B cell (primary cell): Measurements from ENCODE around the gene CTNNA2. TPM values are rescaled to one million over a fixed set of nuclear protein-coding genes. Genes with fewer than 3 reads are reported as not detected.

Source experiments
- ATAC-seq: fragments of 200-7000 bp; cut with Tn5 transposase; one replicate; pipeline ENCODE4 v1.10.0; 2021; ENCODE audit warnings: low read depth, mild to moderate bottlenecking, moderate number of reproducible peaks, moderate library complexity
- CTCF ChIA-PET: fragments of 350-600 bp; sonication (Branson Sonifier 250); formaldehyde crosslinking; loops from one replicate; lab custom pipeline; 2021; ENCODE audit warnings: antibody characterized with exemption, inconsistent platforms; lab: Charles Lee
- POLR2A ChIA-PET: fragments of 350-600 bp; sonication (Branson Sonifier 250); formaldehyde crosslinking; loops from one replicate; lab custom pipeline; 2021; ENCODE audit warnings: antibody characterized with exemption; lab: Charles Lee
- DNase-seq: peaks from one replicate; pipeline ENCODE4 v3.0.0; 2013
- H2AFZ ChIP-seq: 2 replicates; pipeline ENCODE4 v1.6.1; 2012; ENCODE audit warnings: mild to moderate bottlenecking, low read depth, low read length; ENCODE audit not compliant: insufficient read depth, poor library complexity, severe bottlenecking
- H3K27ac ChIP-seq, 2 donors: 1 replicate in 1 of 2; 2 replicates in 1 of 2; pipeline ENCODE4 v1.5.1; 2012 to 2013; ENCODE audit warnings: low read length in 2 of 2, mild to moderate bottlenecking in 2 of 2, moderate library complexity in 1 of 2
- H3K27me3 ChIP-seq, 4 experiments: fragments of 200-600 bp in 1 of 4; sonication (generic) in 1 of 4; replicated peaks in 1 of 4; 1 replicate in 2 of 4; 2 replicates in 2 of 4; pipeline versions ENCODE4 v1.6.1 to v1.7.0; 2013 to 2016; ENCODE audit warnings: low read length in 3 of 4, mild to moderate bottlenecking in 2 of 4, mixed read lengths in 1 of 4, moderate library complexity in 1 of 4; ENCODE audit not compliant: insufficient read depth in 4 of 4, control insufficient read depth in 3 of 4; ENCODE audit errors: control extremely low read depth in 1 of 4
- H3K36me3 ChIP-seq, 2 experiments: replicated peaks in 1 of 2; 1 replicate in 1 of 2; 2 replicates in 1 of 2; pipeline versions ENCODE4 v1.6.1 to v1.7.1; 2013; ENCODE audit warnings: low read length in 1 of 2; ENCODE audit not compliant: insufficient read depth in 2 of 2, control insufficient read depth in 1 of 2; ENCODE audit errors: control extremely low read depth in 1 of 2, extremely low read depth in 1 of 2
- H3K4me1 ChIP-seq, 2 donors: fragments of 200-600 bp in 1 of 2; sonication (generic) in 1 of 2; 1 replicate in 1 of 2; 2 replicates in 1 of 2; pipeline versions ENCODE4 v1.5.1 to v1.6.1; 2013 to 2017; ENCODE audit warnings: low read length in 2 of 2; ENCODE audit not compliant: control insufficient read depth in 2 of 2, insufficient read depth in 2 of 2
- H3K4me2 ChIP-seq: replicated peaks from 2 replicates; pipeline ENCODE3; 2012; ENCODE audit warnings: mild to moderate bottlenecking, low read depth, low read length; ENCODE audit not compliant: poor library complexity, severe bottlenecking
- H3K4me3 ChIP-seq, 5 experiments: fragments of 200-600 bp in 1 of 5; sonication (generic) in 1 of 5; 1 replicate in 3 of 5; 2 replicates in 2 of 5; pipeline versions ENCODE4 v1.5.1 to v1.7.0; 2011 to 2016; ENCODE audit warnings: low read length in 4 of 5, mild to moderate bottlenecking in 4 of 5, low read depth in 2 of 5, control low read depth in 1 of 5, moderate library complexity in 1 of 5; ENCODE audit not compliant: insufficient read depth in 1 of 5; ENCODE audit errors: control extremely low read depth in 1 of 5, extremely low read depth in 1 of 5
- H3K79me2 ChIP-seq: fragments of 200-600 bp; sonication (generic); one replicate; pipeline ENCODE4 v1.6.0; 2016; ENCODE audit warnings: low read length; ENCODE audit not compliant: control insufficient read depth, insufficient read depth
- H3K9ac ChIP-seq: fragments of 200-600 bp; sonication (generic); 2 replicates; pipeline ENCODE4 v1.6.1; 2017; ENCODE audit warnings: mild to moderate bottlenecking, low read length, moderate library complexity
- H3K9me3 ChIP-seq, 3 donors: one replicate each; pipeline versions ENCODE4 v1.6.1 to v1.7.1; 2013; ENCODE audit warnings: low read length in 2 of 3; ENCODE audit not compliant: control insufficient read depth in 2 of 3, insufficient read depth in 1 of 3; ENCODE audit errors: control extremely low read depth in 1 of 3
- H4K20me1 ChIP-seq: 2 replicates; pipeline ENCODE4 v1.6.0; 2012; ENCODE audit warnings: mild to moderate bottlenecking, low read length; ENCODE audit not compliant: insufficient read depth, control insufficient read depth, poor library complexity, severe bottlenecking
- H3K27ac Mint-ChIP-seq: one replicate; pipeline ENCODE4 v1.8.0; 2021; ENCODE audit warnings: mixed read lengths
- H3K27me3 Mint-ChIP-seq: one replicate; pipeline ENCODE4 v1.8.0; 2021; ENCODE audit warnings: mixed read lengths
- H3K4me1 Mint-ChIP-seq: one replicate; pipeline ENCODE4 v1.8.0; 2021; ENCODE audit warnings: mixed read lengths
- H3K4me3 Mint-ChIP-seq: one replicate; pipeline ENCODE4 v1.8.0; 2021; ENCODE audit warnings: mixed read lengths
- H3K9me3 Mint-ChIP-seq: one replicate; pipeline ENCODE4 v1.8.0; 2022; ENCODE audit warnings: mixed read lengths; ENCODE audit not compliant: insufficient read depth
- CTCF ChIP-seq: fragments of 200-600 bp; IDR thresholded peaks from one replicate; pipeline ENCODE4 v1.8.0; 2022; ENCODE audit warnings: antibody characterized with exemption, mild to moderate bottlenecking
- EZH2 ChIP-seq: IDR thresholded peaks from 2 replicates; pipeline ENCODE4 v1.6.1; 2012; ENCODE audit warnings: borderline replicate concordance, low read depth, mild to moderate bottlenecking, moderate library complexity, low read length; ENCODE audit not compliant: insufficient read depth, poor library complexity, severe bottlenecking
- WGBS: methylation state at CpG from one replicate; pipeline ENCODE4 v1.1.5; 2013; ENCODE audit warnings: missing lambda C conversion rate; ENCODE audit not compliant: insufficient coverage; 5-methylcytosine and 5-hydroxymethylcytosine counted together
- intact Hi-C: fragments of 100-400 bp; cut with micrococcal nuclease; formaldehyde crosslinking; loops from one replicate; pipeline ENCODE4 v1.10.0; 2022
- polyA plus RNA-seq: library from polyadenylated mRNA; depleted of rRNA; stranded (reverse); fragments of >200 nt; gene quantifications from 2 replicates; pipeline ENCODE4 v1.2.3, GENCODE V29; 2012
- total RNA-seq, 2 donors: library from RNA; stranded (reverse); fragments of 120-200 nt in 1 of 2; gene quantifications; 1 replicate in 1 of 2; 2 replicates in 1 of 2; pipeline versions ENCODE4 v1.2.3 to v1.2.4, GENCODE V29; 2013 to 2022

Gene CTNNA2
- total and polyA plus RNA-seq, 2 donors (not counting 1 experiment from before 2014, with no cell fraction given): not detected

GRCh38 chr2:79630060-79630459, 117.2 kb downstream of the CTNNA2 start:
- Mint-ChIP-seq H3K4me1 (no peaks in the 10 kb centered on the region), H3K27ac (no peak overlapping the region), H3K9me3 (peaks cover 2% of the 10 kb centered on the region), H3K4me3 (no peak overlapping the region), H3K27me3 (no peaks in the 10 kb centered on the region)
- no peaks in the 10 kb centered on the region for H3K36me3 ChIP-seq
- H3K27me3 ChIP-seq: no peaks in the 10 kb centered on the region
- ChIA-PET POLR2A (no interaction called here), CTCF (no interaction called here)
- ATAC-seq (no peak), DNase-seq (no peak)
- no peak overlapping the region for H3K4me3 ChIP-seq
- intact Hi-C loops: no loop called here
- H3K4me1 ChIP-seq: no peaks in the 10 kb centered on the region
- H3K79me2 ChIP-seq: no peaks in the 10 kb centered on the region
- H2AFZ ChIP-seq: no peak overlapping the region
- no peaks in the 10 kb centered on the region for H4K20me1 ChIP-seq
- no peaks in the 10 kb centered on the region for H3K9me3 ChIP-seq
- TF ChIP-seq CTCF: no peak
- TF ChIP-seq EZH2: no peak
- 100% methylated on average over 2 of the region's 3 CpGs for WGBS
- H3K9ac ChIP-seq: no peak overlapping the region
- no peak overlapping the region for H3K4me2 ChIP-seq
- no peak overlapping the region for H3K27ac ChIP-seq

GRCh38 chr2:79630972-79631557, 118.2 kb downstream of the CTNNA2 start:
- ATAC-seq: no peak

More at GRCh38 chr2:79630972-79631557, 118.2 kb downstream of the CTNNA2 start:
- H3K9me3 ChIP-seq: peaks cover 0 to 4% (median 0%) of the 10 kb centered on the region in 3 donors
- no peaks in the 10 kb centered on the region for H3K4me1 ChIP-seq
- peaks cover 2% of the 10 kb centered on the region for H3K9me3 Mint-ChIP-seq
- H2AFZ ChIP-seq: no peak overlapping the region
- no peaks in the 10 kb centered on the region for H4K20me1 ChIP-seq
- DNase-seq: no peak
- no peaks in the 10 kb centered on the region for H3K4me1 Mint-ChIP-seq
- no peak overlapping the region for H3K4me3 ChIP-seq
- H3K27me3 ChIP-seq: no peaks in the 10 kb centered on the region
- H3K36me3 ChIP-seq: no peaks in the 10 kb centered on the region
- no peak overlapping the region for H3K9ac ChIP-seq
- TF ChIP-seq CTCF: no peak
- no peak for TF ChIP-seq EZH2
- H3K27ac ChIP-seq: no peak overlapping the region
- no peaks in the 10 kb centered on the region for H3K79me2 ChIP-seq
- 100% methylated on average over 1 of the region's 7 CpGs for WGBS
- H3K4me2 ChIP-seq: no peak overlapping the region
- CTCF ChIA-PET: no interaction called here
- intact Hi-C loops: no loop called here
- H3K27ac Mint-ChIP-seq: no peak overlapping the region
- POLR2A ChIA-PET: no interaction called here
- H3K27me3 Mint-ChIP-seq: no peaks in the 10 kb centered on the region
- H3K4me3 Mint-ChIP-seq: no peak overlapping the region
